ENCODE data around the gene LDHD.

LDHD gene

GRCh38 chr16:75079346-75079926, 37.1 kb downstream of the LDHD start:
- H3K9ac ChIP-seq (ENCODE audit: low read length): no peak overlapping the region
- no peak overlapping the region for H3K27ac ChIP-seq (ENCODE audit: low read depth, low read length, poor library complexity, severe bottlenecking)
- H3K9me2 ChIP-seq (ENCODE audit: low read depth, low read length): no peaks in the 10 kb centered on the region
- H3K4me2 ChIP-seq (ENCODE audit: low read length): no peak overlapping the region
- no peaks in the 10 kb centered on the region for H3F3A ChIP-seq (ENCODE audit: insufficient read depth, low read length)
- no peak overlapping the region for H3K4me3 ChIP-seq (ENCODE audit: low read depth, low read length, poor library complexity, severe bottlenecking)
- H3K9me3 ChIP-seq (ENCODE audit: low read length): no peaks in the 10 kb centered on the region
- H3K79me2 ChIP-seq (ENCODE audit: insufficient read depth, low read length): no peaks in the 10 kb centered on the region
- no peak overlapping the region for H2AFZ ChIP-seq (ENCODE audit: low read length)
- TF ChIP-seq EZH2 (IDR thresholded peaks at IDR 0.05; ENCODE audit: borderline replicate concordance, low read length): no peak
- no peak for TF ChIP-seq CTCF (IDR thresholded peaks at IDR 0.05; ENCODE audit: low read length)
- peaks cover 10% of the 10 kb centered on the region for H3K4me1 ChIP-seq (ENCODE audit: insufficient read depth, low read length, severe bottlenecking)
- H3K27me3 ChIP-seq (ENCODE audit: insufficient read depth, low read length): no peaks in the 10 kb centered on the region; the same call in 1 of the 2 replicates
- H4K20me1 ChIP-seq (ENCODE audit: insufficient read depth, low read length): no peaks in the 10 kb centered on the region
- no peaks in the 10 kb centered on the region for H3K36me3 ChIP-seq (ENCODE audit: insufficient read depth, low read length)

- no peak overlapping the region for H3K4me3 ChIP-seq (ENCODE audit: low read depth, low read length, poor library complexity, severe bottlenecking)
- no peaks in the 10 kb centered on the region for H3K36me3 ChIP-seq (ENCODE audit: insufficient read depth, low read length)
- no peaks in the 10 kb centered on the region for H3F3A ChIP-seq (ENCODE audit: insufficient read depth, low read length)
- H3K27ac ChIP-seq (ENCODE audit: low read depth, low read length, poor library complexity, severe bottlenecking): no peak overlapping the region
- H4K20me1 ChIP-seq (ENCODE audit: insufficient read depth, low read length): no peaks in the 10 kb centered on the region
- H2AFZ ChIP-seq (ENCODE audit: low read length): no peak overlapping the region
- TF ChIP-seq EZH2 (IDR thresholded peaks at IDR 0.05; ENCODE audit: borderline replicate concordance, low read length): no peak
- no peak for TF ChIP-seq CTCF (IDR thresholded peaks at IDR 0.05; ENCODE audit: low read length)
- no peak overlapping the region for H3K4me2 ChIP-seq (ENCODE audit: low read length)
- H3K9me2 ChIP-seq (ENCODE audit: low read depth, low read length): no peaks in the 10 kb centered on the region
- H3K9ac ChIP-seq (ENCODE audit: low read length): no peak overlapping the region
- no peaks in the 10 kb centered on the region; the same call in 1 of the 2 replicates for H3K27me3 ChIP-seq (ENCODE audit: insufficient read depth, low read length)
- H3K79me2 ChIP-seq (ENCODE audit: insufficient read depth, low read length): no peaks in the 10 kb centered on the region
- peaks cover 10% of the 10 kb centered on the region for H3K4me1 ChIP-seq (ENCODE audit: insufficient read depth, low read length, severe bottlenecking)
- H3K9me3 ChIP-seq (ENCODE audit: low read length): no peaks in the 10 kb centered on the region
Measured at GRCh38 chr16:75078886-75079285, 37.7 kb downstream of the LDHD start.

GRCh38 chr16:75075688-75076268, 40.8 kb downstream of the LDHD start:
- Histone ChIP-seq H3K4me1 (ENCODE audit: insufficient read depth, low read length, severe bottlenecking) (peaks cover 10% of the 10 kb centered on the region), H3K9ac (ENCODE audit: low read length) (no peak overlapping the region), H3K9me3 (ENCODE audit: low read length) (no peaks in the 10 kb centered on the region), H3K27ac (ENCODE audit: low read depth, low read length, poor library complexity, severe bottlenecking) (no peak overlapping the region), H3F3A (ENCODE audit: insufficient read depth, low read length) (no peaks in the 10 kb centered on the region), H4K20me1 (ENCODE audit: insufficient read depth, low read length) (no peaks in the 10 kb centered on the region), H3K4me3 (ENCODE audit: low read depth, low read length, poor library complexity, severe bottlenecking) (no peak overlapping the region), H3K36me3 (ENCODE audit: insufficient read depth, low read length) (no peaks in the 10 kb centered on the region), H3K4me2 (ENCODE audit: low read length) (peak overlapping the region; percentile 31), H2AFZ (ENCODE audit: low read length) (no peak overlapping the region), H3K27me3 (ENCODE audit: insufficient read depth, low read length) (no peaks in the 10 kb centered on the region; the same call in 1 of the 2 replicates), H3K79me2 (ENCODE audit: insufficient read depth, low read length) (no peaks in the 10 kb centered on the region), H3K9me2 (ENCODE audit: low read depth, low read length) (no peaks in the 10 kb centered on the region)
- TF ChIP-seq EZH2 (IDR thresholded peaks at IDR 0.05; ENCODE audit: borderline replicate concordance, low read length) (no peak), CTCF (IDR thresholded peaks at IDR 0.05; ENCODE audit: low read length) (no peak)

Measured in OCI-LY1 (cell line).